Panc1 (cell line): Measurements from ENCODE around the gene RNGTT.

Experiments used
- SIN3A ChIP-seq: IDR thresholded peaks from 2 replicates; pipeline ENCODE4 v1.6.1; 2012; ENCODE audit warnings: low read depth, mild to moderate bottlenecking, low read length, moderate library complexity, borderline replicate concordance; ENCODE audit not compliant: insufficient read depth
- TF ChIP-seq, protein P1 (sequence below): fragments of 450-650 bp; IDR thresholded peaks from 2 replicates; pipeline ENCODE4 v1.5.1; 2017; ENCODE audit warnings: mild to moderate bottlenecking

DNA sequence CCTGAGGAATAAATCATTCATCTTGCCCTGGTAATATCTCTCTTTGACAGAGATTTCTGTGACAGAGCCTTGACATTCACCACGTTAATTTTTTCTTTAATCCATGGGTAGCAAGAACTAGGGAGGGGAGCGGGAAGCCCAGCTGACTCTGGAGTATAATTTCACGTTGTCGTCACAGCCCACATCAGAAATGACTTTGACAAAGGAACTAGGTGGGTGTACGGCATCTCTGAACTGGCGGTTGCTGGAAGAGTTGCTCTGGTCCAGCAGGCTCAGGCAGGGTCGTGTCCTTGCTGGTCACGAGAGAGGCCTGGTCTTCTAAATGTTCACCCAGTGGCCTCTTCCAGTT is 400.2 kb downstream of the RNGTT start:
- TF ChIP-seq, protein P1, sequence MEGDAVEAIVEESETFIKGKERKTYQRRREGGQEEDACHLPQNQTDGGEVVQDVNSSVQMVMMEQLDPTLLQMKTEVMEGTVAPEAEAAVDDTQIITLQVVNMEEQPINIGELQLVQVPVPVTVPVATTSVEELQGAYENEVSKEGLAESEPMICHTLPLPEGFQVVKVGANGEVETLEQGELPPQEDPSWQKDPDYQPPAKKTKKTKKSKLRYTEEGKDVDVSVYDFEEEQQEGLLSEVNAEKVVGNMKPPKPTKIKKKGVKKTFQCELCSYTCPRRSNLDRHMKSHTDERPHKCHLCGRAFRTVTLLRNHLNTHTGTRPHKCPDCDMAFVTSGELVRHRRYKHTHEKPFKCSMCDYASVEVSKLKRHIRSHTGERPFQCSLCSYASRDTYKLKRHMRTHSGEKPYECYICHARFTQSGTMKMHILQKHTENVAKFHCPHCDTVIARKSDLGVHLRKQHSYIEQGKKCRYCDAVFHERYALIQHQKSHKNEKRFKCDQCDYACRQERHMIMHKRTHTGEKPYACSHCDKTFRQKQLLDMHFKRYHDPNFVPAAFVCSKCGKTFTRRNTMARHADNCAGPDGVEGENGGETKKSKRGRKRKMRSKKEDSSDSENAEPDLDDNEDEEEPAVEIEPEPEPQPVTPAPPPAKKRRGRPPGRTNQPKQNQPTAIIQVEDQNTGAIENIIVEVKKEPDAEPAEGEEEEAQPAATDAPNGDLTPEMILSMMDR: no peak
- no peak for TF ChIP-seq SIN3A
